ENCODE measurements around the gene LAX1.
A peak's percentile ranks its signal among the peaks of the same experiment; 100 is the strongest.

LAX1 gene

GRCh38 chr1:203726417-203726867 lies 38.5 kb upstream of the LAX1 start:
- Histone ChIP-seq H3K4me1 (ENCODE audit: control insufficient read depth in 1 of 2, insufficient read depth in 2 of 2, low read length in 2 of 2) (no peaks in the 10 kb centered on the region), H3K14ac (ENCODE audit: low read length) (no peak overlapping the region), H4K8ac (ENCODE audit: low read depth, low read length) (no peak overlapping the region), H3K4me3 (ENCODE audit: low read depth, low read length) (no peak overlapping the region), H3K27me3 (ENCODE audit: insufficient read depth, low read length) (no peaks in the 10 kb centered on the region), H2BK12ac (ENCODE audit: low read length) (no peak overlapping the region), H4K91ac (ENCODE audit: low read depth, low read length) (no peak overlapping the region), H3K36me3 (ENCODE audit: control insufficient read depth in 1 of 2, insufficient read depth in 2 of 2, low read length in 2 of 2) (peaks cover 62 to 88% of the 10 kb centered on the region in 2 experiments), H3K9me3 (ENCODE audit: insufficient read depth, low read depth, low read length) (no peaks in the 10 kb centered on the region), H3K18ac (ENCODE audit: low read length) (no peak overlapping the region), H2AK5ac (ENCODE audit: low read length) (no peak overlapping the region), H3K27ac (ENCODE audit: low read depth, low read length) (no peak overlapping the region), H3K4me2 (ENCODE audit: low read length) (no peak overlapping the region), H3K9ac (ENCODE audit: low read length) (no peak overlapping the region), H2BK120ac (ENCODE audit: insufficient read depth, low read length, poor library complexity) (no peak overlapping the region), H3K4ac (ENCODE audit: low read depth, low read length) (no peak overlapping the region), H4K12ac (ENCODE audit: low read depth, low read length) (no peak overlapping the region), H3K79me2 (ENCODE audit: control insufficient read depth, insufficient read depth, low read length, poor library complexity) (no peaks in the 10 kb centered on the region), H3K23ac (ENCODE audit: low read length) (no peak overlapping the region), H2AFZ (ENCODE audit: insufficient read depth, low read length, poor library complexity) (no peak overlapping the region), H3K79me1 (ENCODE audit: low read length) (no peaks in the 10 kb centered on the region), H2BK5ac (ENCODE audit: low read depth, low read length, poor library complexity) (no peak overlapping the region)
- peak; percentile 38 to 62 for DNase-seq
- WGBS (ENCODE audit: extremely low coverage, insufficient coverage, insufficient read length), result no CpG with 5 or more reads among the region's 2 CpGs

GRCh38 chr1:203733009-203733863 lies 31.7 kb upstream of the LAX1 start:
- H3K36me3 ChIP-seq (ENCODE audit: control insufficient read depth in 1 of 2, insufficient read depth in 2 of 2, low read length in 2 of 2), result peaks cover 37 to 66% of the 10 kb centered on the region in 2 experiments
- H3K4me1 ChIP-seq (ENCODE audit: control insufficient read depth in 1 of 2, insufficient read depth in 2 of 2, low read length in 2 of 2), result no peaks in the 10 kb centered on the region
- no peak overlapping the region for H2AK5ac ChIP-seq (ENCODE audit: low read length)
- WGBS (ENCODE audit: extremely low coverage, insufficient coverage, insufficient read length), result no CpG with 5 or more reads among the region's 7 CpGs
- H3K79me1 ChIP-seq (ENCODE audit: low read length), result no peaks in the 10 kb centered on the region
- H3K23ac ChIP-seq (ENCODE audit: low read length), result no peak overlapping the region
- H2BK12ac ChIP-seq (ENCODE audit: low read length), result no peak overlapping the region
- H3K27ac ChIP-seq (ENCODE audit: low read depth, low read length), result no peak overlapping the region
- H3K27me3 ChIP-seq (ENCODE audit: insufficient read depth, low read length), result no peaks in the 10 kb centered on the region
- no peak overlapping the region for H3K4ac ChIP-seq (ENCODE audit: low read depth, low read length)
- H2AFZ ChIP-seq (ENCODE audit: insufficient read depth, low read length, poor library complexity), result no peak overlapping the region
- no peak overlapping the region for H2BK120ac ChIP-seq (ENCODE audit: insufficient read depth, low read length, poor library complexity)
- H3K4me2 ChIP-seq (ENCODE audit: low read length), result no peak overlapping the region
- no peak overlapping the region for H4K8ac ChIP-seq (ENCODE audit: low read depth, low read length)
- no peak for DNase-seq
- H3K9ac ChIP-seq (ENCODE audit: low read length), result no peak overlapping the region
- H3K79me2 ChIP-seq (ENCODE audit: control insufficient read depth, insufficient read depth, low read length, poor library complexity), result no peaks in the 10 kb centered on the region
- no peak overlapping the region for H3K18ac ChIP-seq (ENCODE audit: low read length)
- no peak overlapping the region for H3K14ac ChIP-seq (ENCODE audit: low read length)
- H4K91ac ChIP-seq (ENCODE audit: low read depth, low read length), result no peak overlapping the region
- no peak overlapping the region for H2BK5ac ChIP-seq (ENCODE audit: low read depth, low read length, poor library complexity)
- H3K9me3 ChIP-seq (ENCODE audit: insufficient read depth, low read depth, low read length), result peaks cover 2% of the 10 kb centered on the region
- H3K4me3 ChIP-seq (ENCODE audit: low read depth, low read length), result no peak overlapping the region
- H4K12ac ChIP-seq (ENCODE audit: low read depth, low read length), result no peak overlapping the region

- Histone ChIP-seq H3K9ac (ENCODE audit: low read length) (no peak overlapping the region), H3K23ac (ENCODE audit: low read length) (no peak overlapping the region), H3K4me1 (ENCODE audit: control insufficient read depth in 1 of 2, insufficient read depth in 2 of 2, low read length in 2 of 2) (no peaks in the 10 kb centered on the region), H2BK120ac (ENCODE audit: insufficient read depth, low read length, poor library complexity) (no peak overlapping the region), H3K36me3 (ENCODE audit: control insufficient read depth in 1 of 2, insufficient read depth in 2 of 2, low read length in 2 of 2) (peaks cover 17 to 49% of the 10 kb centered on the region in 2 experiments), H3K4me3 (ENCODE audit: low read depth, low read length) (no peak overlapping the region), H2AFZ (ENCODE audit: insufficient read depth, low read length, poor library complexity) (no peak overlapping the region), H3K18ac (ENCODE audit: low read length) (no peak overlapping the region), H3K4ac (ENCODE audit: low read depth, low read length) (no peak overlapping the region), H2AK5ac (ENCODE audit: low read length) (no peak overlapping the region), H4K91ac (ENCODE audit: low read depth, low read length) (no peak overlapping the region), H4K8ac (ENCODE audit: low read depth, low read length) (no peak overlapping the region), H3K79me2 (ENCODE audit: control insufficient read depth, insufficient read depth, low read length, poor library complexity) (no peaks in the 10 kb centered on the region), H3K14ac (ENCODE audit: low read length) (no peak overlapping the region), H3K9me3 (ENCODE audit: insufficient read depth, low read depth, low read length) (no peaks in the 10 kb centered on the region), H3K27ac (ENCODE audit: low read depth, low read length) (no peak overlapping the region), H3K79me1 (ENCODE audit: low read length) (no peaks in the 10 kb centered on the region), H3K4me2 (ENCODE audit: low read length) (no peak overlapping the region), H2BK12ac (ENCODE audit: low read length) (no peak overlapping the region), H4K12ac (ENCODE audit: low read depth, low read length) (no peak overlapping the region), H3K27me3 (ENCODE audit: insufficient read depth, low read length) (no peaks in the 10 kb centered on the region), H2BK5ac (ENCODE audit: low read depth, low read length, poor library complexity) (no peak overlapping the region)
- DNase-seq, result no peak
- WGBS (ENCODE audit: extremely low coverage, insufficient coverage, insufficient read length), result no CpG with 5 or more reads among the region's 3 CpGs
These were observed 22.5 kb upstream of the LAX1 start for GRCh38 chr1:203742436-203742835.

DNA sequence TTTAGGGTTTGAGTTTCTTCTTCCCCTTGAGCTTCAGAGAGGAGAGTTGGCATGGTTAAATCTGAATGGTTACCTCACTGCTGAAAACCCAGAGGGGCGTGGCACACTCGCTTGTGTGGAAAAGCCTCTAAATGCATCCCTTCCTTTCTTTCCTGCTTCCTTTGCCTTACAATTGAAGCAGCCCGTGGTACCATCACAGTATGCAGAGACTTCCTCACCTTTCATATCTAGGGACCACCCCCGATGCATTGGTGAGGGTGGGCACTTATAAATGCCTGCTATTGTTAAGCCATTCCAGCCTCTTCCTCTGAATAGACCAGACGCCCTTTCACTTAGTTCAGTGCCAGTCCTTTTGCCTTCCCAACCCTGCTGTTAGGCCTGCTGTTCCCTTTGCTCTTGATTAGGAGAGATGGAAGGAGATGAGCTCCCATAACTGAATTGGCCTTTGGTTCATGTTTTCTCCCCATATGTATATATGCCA lies 21.9 kb upstream of the LAX1 start:
- Histone ChIP-seq H4K91ac (ENCODE audit: low read depth, low read length) (no peak overlapping the region), H3K79me2 (ENCODE audit: control insufficient read depth, insufficient read depth, low read length, poor library complexity) (no peaks in the 10 kb centered on the region), H3K27me3 (ENCODE audit: insufficient read depth, low read length) (no peaks in the 10 kb centered on the region), H3K14ac (ENCODE audit: low read length) (no peak overlapping the region), H2BK120ac (ENCODE audit: insufficient read depth, low read length, poor library complexity) (no peak overlapping the region), H2AK5ac (ENCODE audit: low read length) (no peak overlapping the region), H2BK5ac (ENCODE audit: low read depth, low read length, poor library complexity) (no peak overlapping the region), H3K9me3 (ENCODE audit: insufficient read depth, low read depth, low read length) (no peaks in the 10 kb centered on the region), H2BK12ac (ENCODE audit: low read length) (no peak overlapping the region), H3K23ac (ENCODE audit: low read length) (no peak overlapping the region), H3K4me3 (ENCODE audit: low read depth, low read length) (no peak overlapping the region), H4K12ac (ENCODE audit: low read depth, low read length) (no peak overlapping the region), H3K4me1 (ENCODE audit: control insufficient read depth in 1 of 2, insufficient read depth in 2 of 2, low read length in 2 of 2) (no peaks in the 10 kb centered on the region), H3K36me3 (ENCODE audit: control insufficient read depth in 1 of 2, insufficient read depth in 2 of 2, low read length in 2 of 2) (peaks cover 15 to 42% of the 10 kb centered on the region in 2 experiments), H4K8ac (ENCODE audit: low read depth, low read length) (no peak overlapping the region), H3K79me1 (ENCODE audit: low read length) (no peaks in the 10 kb centered on the region), H3K27ac (ENCODE audit: low read depth, low read length) (no peak overlapping the region), H3K4ac (ENCODE audit: low read depth, low read length) (no peak overlapping the region), H2AFZ (ENCODE audit: insufficient read depth, low read length, poor library complexity) (no peak overlapping the region), H3K4me2 (ENCODE audit: low read length) (no peak overlapping the region), H3K9ac (ENCODE audit: low read length) (no peak overlapping the region), H3K18ac (ENCODE audit: low read length) (no peak overlapping the region)
- no CpG with 5 or more reads among the region's 5 CpGs for WGBS (ENCODE audit: extremely low coverage, insufficient coverage, insufficient read length)
- DNase-seq, result no peak
